Caki2 (cell line): ENCODE results near the gene YLPM1. TPM values are rescaled to one million over a fixed set of nuclear protein-coding genes. Genes with fewer than 3 reads are reported as not detected.

ENCODE experiments used
- total RNA-seq: library from RNA; depleted of rRNA; stranded (reverse); fragments of >200 nt; shearing (Covaris generic); gene quantifications from 2 replicates; pipeline ENCODE4 v1.2.3, GENCODE V29; 2014; ENCODE audit warnings: low replicate concordance; rRNA removed

The YLPM1 gene
- total RNA-seq, 1 experiment from 2014 or later: 1.0 TPM

Other genes starting within 250 kb of the YLPM1 start
- 7.6 and 34.4 TPM in 2 replicates for gene LTBP2, start 151.1 kb upstream of the YLPM1 start, total RNA-seq
- gene AREL1, start 50.2 kb upstream of the YLPM1 start, total RNA-seq: 8.7 and 15.2 TPM in 2 replicates
- gene FCF1, start 50.2 kb upstream of the YLPM1 start, total RNA-seq: 27.1 and 70.1 TPM in 2 replicates
- gene PROX2, start 112.8 kb downstream of the YLPM1 start, total RNA-seq: not detected in 2 replicates
- 55.7 and 57.7 TPM in 2 replicates for gene DLST, start 118.6 kb downstream of the YLPM1 start, total RNA-seq
- gene RPS6KL1, start 159.9 kb downstream of the YLPM1 start, total RNA-seq: 2.9 and 4.5 TPM in 2 replicates
- 0.71 and 4.5 TPM in 2 replicates for gene PGF, start 192.3 kb downstream of the YLPM1 start, total RNA-seq
- gene EIF2B2, start 239.6 kb downstream of the YLPM1 start, total RNA-seq: 96.4 and 109 TPM in 2 replicates